H9 (cell line): ENCODE results near the gene DNAJB9. TPM values are rescaled to one million over a fixed set of nuclear protein-coding genes. Genes with fewer than 3 reads are reported as not detected.

Experiments used
- DNase-seq: peaks from one replicate; pipeline ENCODE4 v3.0.0-alpha.2; 2017
- H2AFZ ChIP-seq: one replicate; pipeline ENCODE4 v1.6.1; 2013; ENCODE audit warnings: mild to moderate bottlenecking, low read length, control low read depth, moderate library complexity
- H2AK5ac ChIP-seq: 2 replicates; pipeline ENCODE4 v1.6.1; 2013; ENCODE audit warnings: low read length, control low read depth, mixed read lengths; ENCODE audit not compliant: insufficient read length
- H2BK120ac ChIP-seq: one replicate; pipeline ENCODE4 v1.6.1; 2013; ENCODE audit warnings: low read depth, mild to moderate bottlenecking, low read length, control low read depth, inconsistent platforms; ENCODE audit not compliant: poor library complexity, severe bottlenecking
- H2BK12ac ChIP-seq: 2 replicates; pipeline ENCODE4 v1.6.1; 2013; ENCODE audit warnings: low read length, control low read depth, mixed read lengths, low read depth; ENCODE audit not compliant: insufficient read length
- H2BK15ac ChIP-seq: 2 replicates; pipeline ENCODE4 v1.6.1; 2013; ENCODE audit warnings: low read depth, low read length, control low read depth
- H2BK20ac ChIP-seq: one replicate; pipeline ENCODE4 v1.6.1; 2013; ENCODE audit warnings: low read depth, mild to moderate bottlenecking, low read length, control low read depth, inconsistent platforms; ENCODE audit not compliant: poor library complexity, severe bottlenecking
- H2BK5ac ChIP-seq: 2 replicates; pipeline ENCODE4 v1.6.1; 2013; ENCODE audit warnings: low read length, control low read depth, mixed read lengths; ENCODE audit not compliant: insufficient read length
- H3K14ac ChIP-seq: 2 replicates; pipeline ENCODE4 v1.6.1; 2013; ENCODE audit warnings: low read length, control low read depth; ENCODE audit not compliant: insufficient read depth
- H3K18ac ChIP-seq: 2 replicates; pipeline ENCODE4 v1.6.1; 2013; ENCODE audit warnings: low read depth, mild to moderate bottlenecking, mixed read lengths, low read length, control low read depth; ENCODE audit not compliant: insufficient read length
- H3K23ac ChIP-seq: 2 replicates; pipeline ENCODE4 v1.6.1; 2013; ENCODE audit warnings: low read length, control low read depth, mixed read lengths, low read depth; ENCODE audit not compliant: insufficient read length
- H3K23me2 ChIP-seq: 2 replicates; pipeline ENCODE4 v1.6.1; 2013; ENCODE audit warnings: low read depth, mild to moderate bottlenecking, mixed read lengths, low read length, control low read depth; ENCODE audit not compliant: insufficient read length, poor library complexity, severe bottlenecking
- H3K27ac ChIP-seq: 2 replicates; pipeline ENCODE4 v1.5.1; 2013; ENCODE audit warnings: low read length, control low read depth, mixed read lengths, low read depth; ENCODE audit not compliant: insufficient read length
- H3K27me3 ChIP-seq: 2 replicates; pipeline ENCODE4 v1.6.1; 2013; ENCODE audit warnings: low read length, control low read depth, inconsistent platforms; ENCODE audit not compliant: insufficient read depth
- H3K4ac ChIP-seq: 2 replicates; pipeline ENCODE4 v1.6.1; 2013; ENCODE audit warnings: low read depth, mild to moderate bottlenecking, control low read depth, inconsistent platforms, low read length, moderate library complexity
- H3K4me1 ChIP-seq: 2 replicates; pipeline ENCODE4 v1.6.1; 2013; ENCODE audit warnings: low read length, control low read depth, inconsistent platforms; ENCODE audit not compliant: insufficient read depth
- H3K4me2 ChIP-seq: 2 replicates; pipeline ENCODE4 v1.6.1; 2013; ENCODE audit warnings: low read length, control low read depth, mixed read lengths; ENCODE audit not compliant: insufficient read length, insufficient read depth
- H3K56ac ChIP-seq: 2 replicates; pipeline ENCODE4 v1.6.1; 2013; ENCODE audit warnings: low read depth, mild to moderate bottlenecking, mixed read lengths, low read length, control low read depth; ENCODE audit not compliant: insufficient read length
- H3K79me1 ChIP-seq: 2 replicates; pipeline ENCODE4 v1.6.1; 2013; ENCODE audit warnings: low read depth, mild to moderate bottlenecking, moderate library complexity, low read length, control low read depth, inconsistent platforms; ENCODE audit not compliant: insufficient read depth, poor library complexity, severe bottlenecking
- H3K79me2 ChIP-seq: 2 replicates; pipeline ENCODE4 v1.6.1; 2013; ENCODE audit warnings: low read length, control low read depth, inconsistent platforms; ENCODE audit not compliant: insufficient read depth
- H3K9ac ChIP-seq: 2 replicates; pipeline ENCODE4 v1.6.1; 2013; ENCODE audit warnings: low read length, control low read depth, mixed read lengths; ENCODE audit not compliant: insufficient read length; ENCODE audit errors: extremely low read depth
- H3K9me3 ChIP-seq: one replicate; pipeline ENCODE4 v1.6.1; 2013; ENCODE audit warnings: low read depth, low read length, inconsistent platforms; ENCODE audit not compliant: control insufficient read depth
- H3T11ph ChIP-seq: one replicate; pipeline ENCODE4 v1.6.1; 2013; ENCODE audit warnings: mild to moderate bottlenecking, low read length, control low read depth, inconsistent platforms
- H4K20me1 ChIP-seq: one replicate; pipeline ENCODE4 v1.6.1; 2013; ENCODE audit not compliant: control insufficient read depth, insufficient read length, insufficient read depth
- H4K5ac ChIP-seq: 2 replicates; pipeline ENCODE4 v1.6.1; 2013; ENCODE audit warnings: low read depth, mild to moderate bottlenecking, mixed read lengths, low read length, control low read depth; ENCODE audit not compliant: insufficient read length
- H4K8ac ChIP-seq: replicated peaks from 2 replicates; pipeline ENCODE4 v1.6.1; 2013; ENCODE audit warnings: low read length, control low read depth, mixed read lengths, low read depth; ENCODE audit not compliant: insufficient read length
- H4K91ac ChIP-seq: 2 replicates; pipeline ENCODE4 v1.6.1; 2013; ENCODE audit warnings: low read depth, mild to moderate bottlenecking, moderate library complexity, mixed read lengths, low read length, control low read depth; ENCODE audit not compliant: insufficient read length
- H3K27ac Mint-ChIP-seq, 3 experiments: 2 replicates in 2 of 3; 3 replicates in 1 of 3; pipeline ENCODE4 v1.8.0; 2020 to 2021; ENCODE audit warnings: mixed read lengths in 3 of 3, mild to moderate bottlenecking in 1 of 3, moderate library complexity in 1 of 3
- H3K27me3 Mint-ChIP-seq: 2 replicates; pipeline ENCODE4 v1.8.0; 2021; ENCODE audit warnings: low read depth, mild to moderate bottlenecking, moderate library complexity, mixed read lengths
- H3K36me3 Mint-ChIP-seq, 3 experiments: 2 replicates in 2 of 3; 3 replicates in 1 of 3; pipeline ENCODE4 v1.8.0; 2020 to 2021; ENCODE audit warnings: low read depth in 3 of 3, mixed read lengths in 3 of 3; ENCODE audit not compliant: insufficient read depth in 1 of 3
- H3K4me1 Mint-ChIP-seq, 2 experiments: 2 replicates each; pipeline ENCODE4 v1.8.0; 2020; ENCODE audit warnings: mixed read lengths in 2 of 2
- H3K4me3 Mint-ChIP-seq, 2 experiments: 2 replicates in 1 of 2; 3 replicates in 1 of 2; pipeline ENCODE4 v1.8.0; 2020 to 2021; ENCODE audit warnings: mild to moderate bottlenecking in 2 of 2, mixed read lengths in 2 of 2, moderate library complexity in 1 of 2
- H3K9me3 Mint-ChIP-seq, 2 experiments: 2 replicates in 1 of 2; 3 replicates in 1 of 2; pipeline ENCODE4 v1.8.0; 2020; ENCODE audit warnings: mild to moderate bottlenecking in 2 of 2, mixed read lengths in 2 of 2, moderate library complexity in 1 of 2
- CTCF ChIP-seq: fragments of 200-600 bp; sonication (generic); conservative IDR thresholded peaks from 3 replicates; pipeline ENCODE4 v1.8.0; 2021; ENCODE audit warnings: antibody characterized with exemption, mild to moderate bottlenecking
- WGBS: extraction: QIAGEN DNeasy Blood & Tissue Kit; methylation state at CpG from one replicate; pipeline ENCODE4 v1.1.7; 2013; ENCODE audit warnings: missing lambda C conversion rate, low lambda C conversion rate, mixed read lengths; ENCODE audit not compliant: insufficient read length; ENCODE audit errors: extremely low coverage; 5-methylcytosine and 5-hydroxymethylcytosine counted together
- total RNA-seq: library from RNA; stranded (reverse); gene quantifications from 2 replicates; pipeline ENCODE4 v1.2.1, GENCODE V29; 2021

Gene DNAJB9
- total RNA-seq, 1 experiment from 2014 or later: 11.3 TPM

- Histone ChIP-seq H2AK5ac (no peak overlapping the region), H2BK5ac (no peak overlapping the region), H3K4me2 (no peak overlapping the region), H3K9ac (no peak overlapping the region), H4K5ac (no peak overlapping the region), H3K14ac (no peak overlapping the region), H2BK15ac (no peak overlapping the region), H2BK20ac (no peak overlapping the region), H3T11ph (no peak overlapping the region), H3K18ac (no peak overlapping the region), H3K79me2 (no peaks in the 10 kb centered on the region), H2AFZ (no peak overlapping the region), H2BK12ac (no peak overlapping the region), H4K8ac (no peak overlapping the region), H3K4ac (no peak overlapping the region), H3K4me1 (no peaks in the 10 kb centered on the region), H3K23me2 (no peaks in the 10 kb centered on the region), H2BK120ac (no peak overlapping the region), H3K9me3 (no peaks in the 10 kb centered on the region), H3K79me1 (no peaks in the 10 kb centered on the region), H3K27me3 (no peaks in the 10 kb centered on the region), H4K20me1 (no peaks in the 10 kb centered on the region), H3K23ac (no peak overlapping the region), H3K27ac (no peak overlapping the region), H4K91ac (no peak overlapping the region), H3K56ac (no peak overlapping the region)
- no peaks in the 10 kb centered on the region for H3K9me3 Mint-ChIP-seq
- H3K27me3 Mint-ChIP-seq: peaks cover 2% of the 10 kb centered on the region; the same call in 1 of the 2 replicates
- H3K27ac Mint-ChIP-seq: no peak overlapping the region
- WGBS: no CpG with 5 or more reads among the region's 3 CpGs
- H3K36me3 Mint-ChIP-seq: no peaks in the 10 kb centered on the region
- no peak overlapping the region for H3K4me3 Mint-ChIP-seq
- DNase-seq: no peak
- peaks cover 15 to 20% of the 10 kb centered on the region in 2 experiments for H3K4me1 Mint-ChIP-seq
- peak; percentile 28; the same call in 1 of the 3 replicates for TF ChIP-seq CTCF
Measured at GRCh38 chr7:108592646-108593201, 23.1 kb downstream of the DNAJB9 start.
